K562 (cell line): ENCODE data around the gene MTREX. TPM values are rescaled to one million over a fixed set of nuclear protein-coding genes. Genes with fewer than 3 reads are reported as not detected.

Source experiments
- ARHGAP35 ChIP-seq: fragments of 450-650 bp; IDR thresholded peaks from 2 replicates; pipeline ENCODE4 v1.6.1; 2018; ENCODE audit not compliant: partially characterized antibody
- BCOR ChIP-seq: fragments of 450-650 bp; IDR thresholded peaks from 2 replicates; pipeline ENCODE4 v1.6.1; 2016
- CBX8 ChIP-seq: fragments of 200-600 bp; sonication (generic); IDR thresholded peaks from 2 replicates; pipeline ENCODE4 v1.6.1; 2012; ENCODE audit warnings: borderline replicate concordance, mixed run types, low read depth, mild to moderate bottlenecking, moderate library complexity, mixed read lengths, low read length, control low read depth, inconsistent platforms; ENCODE audit not compliant: poor library complexity, severe bottlenecking; ENCODE audit errors: extremely low read depth
- CUX1 ChIP-seq: fragments of 200-800 bp; sonication (Bioruptor generic); IDR thresholded peaks from 2 replicates; pipeline ENCODE4 v1.6.1; 2016; ENCODE audit warnings: missing genetic modification characterization, missing compliant biosample characterization
- ETV6 ChIP-seq, 3 experiments: fragments of 150-350 bp in 1 of 3; sonication (generic) in 1 of 3; formaldehyde crosslinking in 1 of 3; IDR thresholded peaks; 2 replicates each; pipeline versions ENCODE4 v1.6.1 to v1.8.0; 2014 to 2022; ENCODE audit warnings: borderline replicate concordance in 2 of 3, low read depth in 2 of 3, antibody characterized with exemption in 1 of 3, low read length in 1 of 3, mild to moderate bottlenecking in 1 of 3, missing genetic modification reagents in 1 of 3
- HDAC1 ChIP-seq, 2 experiments: fragments of 450-650 bp; IDR thresholded peaks; 2 replicates each; pipeline ENCODE4 v1.6.1; 2016 to 2017; ENCODE audit warnings: inconsistent platforms in 1 of 2, mild to moderate bottlenecking in 1 of 2, moderate library complexity in 1 of 2
- HDGF ChIP-seq: fragments of 450-650 bp; IDR thresholded peaks from 2 replicates; pipeline ENCODE4 v1.6.1; 2016
- LARP7 ChIP-seq: fragments of 450-650 bp; IDR thresholded peaks from 2 replicates; pipeline ENCODE4 v1.6.1; 2016
- PML ChIP-seq: IDR thresholded peaks from 2 replicates; pipeline ENCODE4 v1.6.1; 2012; ENCODE audit warnings: low read length, inconsistent platforms
- RNF219 ChIP-seq: fragments of 250-450 bp; sonication (Bioruptor Pico); IDR thresholded peaks from 2 replicates; pipeline ENCODE4 v1.5.0; 2022; ENCODE audit warnings: mild to moderate bottlenecking
- SMARCA5 ChIP-seq: fragments of 450-650 bp; IDR thresholded peaks from 2 replicates; pipeline ENCODE4 v1.6.1; 2016
- SNIP1 ChIP-seq: fragments of 450-650 bp; IDR thresholded peaks from 2 replicates; pipeline ENCODE4 v1.7.1; 2017; ENCODE audit warnings: low read depth, mild to moderate bottlenecking
- TAF7 ChIP-seq: fragments of 450-650 bp; IDR thresholded peaks from 2 replicates; pipeline ENCODE4 v1.6.1; 2016; ENCODE audit warnings: missing genetic modification characterization, missing compliant biosample characterization
- ZNF436 ChIP-seq: fragments of 250-450, 450-650 bp; sonication (Bioruptor Pico); formaldehyde crosslinking; IDR thresholded peaks from 2 replicates; pipeline ENCODE4 v1.7.0; 2020; ENCODE audit warnings: mild to moderate bottlenecking
- polyA plus RNA-seq, 8 experiments: library from polyadenylated mRNA; depleted of rRNA in 4 of 8; stranded (reverse) in 5 of 8; unstranded in 3 of 8; fragments of >200 nt; fragmentation: Nextera tagmentation in 2 of 8; fragmentation: Illumina TruSeq in 1 of 8; extraction: Ambion mirVana in 2 of 8; extraction: Trizol in 1 of 8; gene quantifications; 2 replicates each; pipeline versions ENCODE4 v1.2.1 to v1.2.3, GENCODE V29; 2011 to 2014; ENCODE audit warnings: inconsistent platforms in 1 of 8, missing spikeins in 1 of 8
- total RNA-seq, 7 experiments: library from RNA; depleted of rRNA in 6 of 7; stranded (reverse); fragments of >200 nt in 6 of 7; fragmentation: Illumina TruSeq in 2 of 7; extraction: Trizol in 2 of 7; gene quantifications; 2 replicates each; pipeline versions ENCODE4 v1.2.1 to v1.2.3, GENCODE V29; 2011 to 2021; ENCODE audit warnings: low replicate concordance in 1 of 7
- TF ChIP-seq, protein P1 (sequence below), 2 experiments: IDR thresholded peaks; 2 replicates each; pipeline ENCODE4 v1.6.1; 2012; ENCODE audit warnings: improper control_type of control experiment in 2 of 2, low read depth in 2 of 2, low read length in 2 of 2, borderline replicate concordance in 1 of 2
- TF ChIP-seq, protein P2 (sequence below): fragments of 450-650 bp; IDR thresholded peaks from 2 replicates; pipeline ENCODE4 v1.7.0; 2016; ENCODE audit warnings: borderline replicate concordance

Gene MTREX
- total and polyA plus RNA-seq, 9 of the 15 experiments (the other 6 are each of a cell fraction or from before 2014, with no cell fraction given) = 52.9 to 193 (median 150) TPM

- TF ChIP-seq ETV6 (IDR thresholded peaks at IDR 0.05; ENCODE audit: borderline replicate concordance in 1 of 2, low read depth in 2 of 2, low read length in 1 of 2) = no peak
- TF ChIP-seq ETV6 (CRISPR knock-in tag; IDR thresholded peaks at IDR 0.05; ENCODE audit: borderline replicate concordance) = no peak
- TF ChIP-seq BCOR = peak; percentile 5; the same call in 1 of the 2 replicates
- TF ChIP-seq PML = no peak
- peak; percentile 74 for TF ChIP-seq ARHGAP35
- no peak for TF ChIP-seq CUX1
- no peak for TF ChIP-seq TAF7 (tag)
- TF ChIP-seq LARP7 = peak; percentile 64; the same call in 1 of the 2 replicates
- TF ChIP-seq HDAC1 (IDR thresholded peaks at IDR 0.05) = no peak
- TF ChIP-seq, protein P1, sequence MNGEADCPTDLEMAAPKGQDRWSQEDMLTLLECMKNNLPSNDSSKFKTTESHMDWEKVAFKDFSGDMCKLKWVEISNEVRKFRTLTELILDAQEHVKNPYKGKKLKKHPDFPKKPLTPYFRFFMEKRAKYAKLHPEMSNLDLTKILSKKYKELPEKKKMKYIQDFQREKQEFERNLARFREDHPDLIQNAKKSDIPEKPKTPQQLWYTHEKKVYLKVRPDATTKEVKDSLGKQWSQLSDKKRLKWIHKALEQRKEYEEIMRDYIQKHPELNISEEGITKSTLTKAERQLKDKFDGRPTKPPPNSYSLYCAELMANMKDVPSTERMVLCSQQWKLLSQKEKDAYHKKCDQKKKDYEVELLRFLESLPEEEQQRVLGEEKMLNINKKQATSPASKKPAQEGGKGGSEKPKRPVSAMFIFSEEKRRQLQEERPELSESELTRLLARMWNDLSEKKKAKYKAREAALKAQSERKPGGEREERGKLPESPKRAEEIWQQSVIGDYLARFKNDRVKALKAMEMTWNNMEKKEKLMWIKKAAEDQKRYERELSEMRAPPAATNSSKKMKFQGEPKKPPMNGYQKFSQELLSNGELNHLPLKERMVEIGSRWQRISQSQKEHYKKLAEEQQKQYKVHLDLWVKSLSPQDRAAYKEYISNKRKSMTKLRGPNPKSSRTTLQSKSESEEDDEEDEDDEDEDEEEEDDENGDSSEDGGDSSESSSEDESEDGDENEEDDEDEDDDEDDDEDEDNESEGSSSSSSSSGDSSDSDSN (IDR thresholded peaks at IDR 0.05; ENCODE audit: borderline replicate concordance in 1 of 2, low read depth in 2 of 2, low read length in 2 of 2) = no peak
- TF ChIP-seq, protein P2, sequence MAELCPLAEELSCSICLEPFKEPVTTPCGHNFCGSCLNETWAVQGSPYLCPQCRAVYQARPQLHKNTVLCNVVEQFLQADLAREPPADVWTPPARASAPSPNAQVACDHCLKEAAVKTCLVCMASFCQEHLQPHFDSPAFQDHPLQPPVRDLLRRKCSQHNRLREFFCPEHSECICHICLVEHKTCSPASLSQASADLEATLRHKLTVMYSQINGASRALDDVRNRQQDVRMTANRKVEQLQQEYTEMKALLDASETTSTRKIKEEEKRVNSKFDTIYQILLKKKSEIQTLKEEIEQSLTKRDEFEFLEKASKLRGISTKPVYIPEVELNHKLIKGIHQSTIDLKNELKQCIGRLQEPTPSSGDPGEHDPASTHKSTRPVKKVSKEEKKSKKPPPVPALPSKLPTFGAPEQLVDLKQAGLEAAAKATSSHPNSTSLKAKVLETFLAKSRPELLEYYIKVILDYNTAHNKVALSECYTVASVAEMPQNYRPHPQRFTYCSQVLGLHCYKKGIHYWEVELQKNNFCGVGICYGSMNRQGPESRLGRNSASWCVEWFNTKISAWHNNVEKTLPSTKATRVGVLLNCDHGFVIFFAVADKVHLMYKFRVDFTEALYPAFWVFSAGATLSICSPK = peak; percentile 75; the same call in 1 of the 2 replicates
- no peak for TF ChIP-seq CBX8
- 0 out of 2 replicates have a peak, but pooled peaks have one; percentile 27 for TF ChIP-seq SNIP1
- no peak for TF ChIP-seq HDGF
- TF ChIP-seq RNF219 (CRISPR knock-in tag) = no peak
- TF ChIP-seq SMARCA5 = 0 out of 2 replicates have a peak, but pooled peaks have one; percentile 78
- TF ChIP-seq ZNF436 = no peak
Measured at GRCh38 chr5:55308254-55308836, 556 bp downstream of the MTREX start (continued).
